Testis (tissue), 3 donors: ENCODE data around the gene BCAT1. TPM values are rescaled to one million over a fixed set of nuclear protein-coding genes. Genes with fewer than 3 reads are reported as not detected.

ENCODE experiments used
- DNase-seq: peaks from one replicate; pipeline ENCODE4 v3.0.0-alpha.2; 2019
- H3K27ac ChIP-seq, 2 donors: fragments of 200-600 bp; sonication (generic); one replicate each; pipeline ENCODE4 v1.5.1; 2019
- H3K27me3 ChIP-seq: fragments of 200-600 bp; sonication (generic); one replicate; pipeline ENCODE4 v1.5.1; 2019
- H3K36me3 ChIP-seq: fragments of 200-600 bp; sonication (generic); one replicate; pipeline ENCODE4 v1.5.1; 2017; ENCODE audit warnings: low read depth; ENCODE audit errors: missing control alignments
- H3K4me1 ChIP-seq: fragments of 200-600 bp; sonication (generic); one replicate; pipeline ENCODE4 v1.5.1; 2019
- H3K4me3 ChIP-seq, 2 donors: fragments of 200-600 bp; sonication (generic); one replicate each; pipeline ENCODE4 v1.5.1; 2017 to 2019
- H3K9me3 ChIP-seq: fragments of 200-600 bp; sonication (generic); one replicate; pipeline ENCODE4 v1.5.1; 2017
- POLR2A ChIP-seq: fragments of 450-650 bp; IDR thresholded peaks from one replicate; pipeline ENCODE4 v1.6.1; 2017; ENCODE audit warnings: antibody characterized with exemption, mild to moderate bottlenecking, moderate library complexity
- WGBS, 2 donors: methylation state at CpG; one replicate each; pipeline ENCODE4 v1.1.5; 2018; 5-methylcytosine and 5-hydroxymethylcytosine counted together
- intact Hi-C: fragments of 100-400 bp; cut with DNase I; formaldehyde crosslinking; loops from one replicate; pipeline ENCODE4 v1.15.1; 2023; ENCODE audit warnings: low total_unique reads
- polyA plus RNA-seq: library from polyadenylated mRNA; stranded (reverse); fragments of 350-450 nt; fragmentation: Illumina TruSeq; extraction: RNeasy Lipid Tissue Mini Kit (QIAGEN cat#74804); gene quantifications from one replicate; pipeline ENCODE4 v1.2.3, GENCODE V29; 2014; ENCODE audit warnings: low read depth, low replicate concordance; ENCODE audit not compliant: insufficient read depth
- total RNA-seq, 2 donors: library from RNA; depleted of rRNA; stranded (reverse); fragments of >200 nt; gene quantifications; one replicate each; pipeline ENCODE4 v1.2.3, GENCODE V29; 2016
- TF ChIP-seq, protein P1 (sequence below), 3 experiments: fragments of 450-650 bp in 2 of 3; fragments of 200-600 bp in 1 of 3; sonication (generic) in 1 of 3; IDR thresholded peaks; one replicate each; pipeline ENCODE4 v1.5.1; 2016 to 2019; ENCODE audit warnings: antibody characterized with exemption in 3 of 3, mild to moderate bottlenecking in 2 of 3, moderate library complexity in 1 of 3

The BCAT1 gene
- total and polyA plus RNA-seq, 3 donors from 2014 or later = 30.8 to 44.2 (median 34.7) TPM

DNA sequence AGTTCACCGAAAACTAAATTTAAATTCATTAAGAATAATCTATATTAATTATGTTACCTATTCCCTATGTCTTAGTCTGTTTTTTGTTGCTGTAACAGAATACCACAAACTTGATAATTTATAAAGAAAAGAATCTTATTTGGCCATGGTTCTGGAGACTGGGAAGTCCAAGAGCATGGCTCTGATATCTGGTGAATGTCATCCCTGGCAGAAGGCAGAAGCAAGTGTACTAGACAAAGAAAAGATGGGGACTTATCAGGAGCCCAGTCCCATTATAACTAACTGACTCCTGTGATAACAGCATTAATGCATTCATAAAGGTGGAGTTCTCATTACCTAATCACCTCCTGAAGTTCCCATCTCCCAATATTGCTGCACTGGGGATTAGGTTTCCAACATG, 33.3 kb upstream of the BCAT1 start:
- TF ChIP-seq, protein P1, sequence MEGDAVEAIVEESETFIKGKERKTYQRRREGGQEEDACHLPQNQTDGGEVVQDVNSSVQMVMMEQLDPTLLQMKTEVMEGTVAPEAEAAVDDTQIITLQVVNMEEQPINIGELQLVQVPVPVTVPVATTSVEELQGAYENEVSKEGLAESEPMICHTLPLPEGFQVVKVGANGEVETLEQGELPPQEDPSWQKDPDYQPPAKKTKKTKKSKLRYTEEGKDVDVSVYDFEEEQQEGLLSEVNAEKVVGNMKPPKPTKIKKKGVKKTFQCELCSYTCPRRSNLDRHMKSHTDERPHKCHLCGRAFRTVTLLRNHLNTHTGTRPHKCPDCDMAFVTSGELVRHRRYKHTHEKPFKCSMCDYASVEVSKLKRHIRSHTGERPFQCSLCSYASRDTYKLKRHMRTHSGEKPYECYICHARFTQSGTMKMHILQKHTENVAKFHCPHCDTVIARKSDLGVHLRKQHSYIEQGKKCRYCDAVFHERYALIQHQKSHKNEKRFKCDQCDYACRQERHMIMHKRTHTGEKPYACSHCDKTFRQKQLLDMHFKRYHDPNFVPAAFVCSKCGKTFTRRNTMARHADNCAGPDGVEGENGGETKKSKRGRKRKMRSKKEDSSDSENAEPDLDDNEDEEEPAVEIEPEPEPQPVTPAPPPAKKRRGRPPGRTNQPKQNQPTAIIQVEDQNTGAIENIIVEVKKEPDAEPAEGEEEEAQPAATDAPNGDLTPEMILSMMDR (IDR thresholded peaks at IDR 0.05) = no peak
- TF ChIP-seq POLR2A = no peak
- no peaks in the 10 kb centered on the region for H3K4me1 ChIP-seq

DNA sequence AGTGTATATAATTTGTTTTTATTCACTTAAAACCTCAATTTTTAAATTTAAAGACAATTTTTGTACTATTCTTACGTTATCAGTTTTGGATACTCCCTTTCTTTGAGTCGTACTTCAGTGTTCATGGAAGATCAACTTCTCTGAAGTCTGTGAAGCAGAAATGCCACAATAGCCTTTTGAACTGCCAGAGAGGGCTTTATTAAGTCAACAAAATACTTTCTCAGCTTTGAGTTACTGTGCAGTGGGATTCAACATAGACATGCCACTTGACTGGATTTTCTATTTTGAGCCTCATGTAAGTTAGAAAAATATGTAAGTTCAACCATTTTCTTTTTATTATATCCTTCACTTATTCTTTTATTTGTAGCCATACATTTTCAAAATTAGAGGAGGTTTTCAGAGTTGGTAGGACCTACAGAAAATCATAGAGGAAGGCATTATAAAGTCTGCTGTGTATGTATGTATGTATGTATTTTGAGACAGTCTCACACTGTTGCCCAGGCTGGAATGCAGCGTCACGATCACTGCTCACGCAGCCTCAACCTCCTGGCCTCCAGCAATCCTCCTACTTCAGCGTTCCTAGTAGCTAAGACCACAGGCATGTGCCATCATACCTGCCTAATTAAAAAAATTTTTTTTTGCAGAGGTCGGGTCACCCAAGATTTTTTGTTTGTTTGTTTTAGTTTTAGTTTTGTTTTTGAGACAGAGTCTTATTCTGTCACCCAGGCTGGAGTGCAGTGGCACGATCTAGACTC, 31.3 kb upstream of the BCAT1 start:
- Histone ChIP-seq H3K27ac (no peak overlapping the region), H3K36me3 (no peaks in the 10 kb centered on the region), H3K9me3 (no peaks in the 10 kb centered on the region), H3K27me3 (no peaks in the 10 kb centered on the region), H3K4me3 (no peak overlapping the region), H3K4me1 (no peaks in the 10 kb centered on the region)
- intact Hi-C loops = no loop called here
- TF ChIP-seq, protein P1 (IDR thresholded peaks at IDR 0.05) = no peak
- TF ChIP-seq POLR2A = no peak
- no peak for DNase-seq
- WGBS, 2 donors = 79 to 81% methylated on average over 8 of the region's 8 CpGs

More for the DNA sequence above, 33.3 kb upstream of the BCAT1 start:
- intact Hi-C loops = no loop called here
- no peak overlapping the region for H3K4me3 ChIP-seq
- no peak for DNase-seq
- H3K27me3 ChIP-seq = no peaks in the 10 kb centered on the region
- H3K36me3 ChIP-seq = no peaks in the 10 kb centered on the region
- WGBS, 2 donors = 92 to 100% methylated on average over 1 of the region's 1 CpG
- no peaks in the 10 kb centered on the region for H3K9me3 ChIP-seq
- H3K27ac ChIP-seq = no peak overlapping the region

DNA sequence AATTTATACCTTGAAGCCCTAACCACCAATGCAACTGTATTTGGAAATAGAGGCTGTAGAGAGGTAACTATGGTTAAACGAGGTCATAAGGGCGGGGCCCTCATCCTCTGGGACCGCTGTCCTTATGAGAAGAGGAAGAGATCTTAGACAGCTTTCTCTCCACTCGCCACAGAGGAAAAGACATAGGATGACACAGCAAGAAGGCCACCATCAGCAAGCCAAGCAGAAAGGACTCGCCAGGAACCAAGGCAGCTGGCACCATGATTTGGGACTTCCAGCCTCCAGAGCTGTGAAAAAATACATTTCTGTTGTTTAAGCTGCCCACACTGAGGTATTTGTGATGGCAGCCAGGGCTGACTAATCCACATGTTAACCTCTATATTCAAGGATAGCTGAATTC, 30.4 kb upstream of the BCAT1 start:
- H3K4me3 ChIP-seq = no peak overlapping the region
- H3K4me1 ChIP-seq = no peaks in the 10 kb centered on the region
- H3K36me3 ChIP-seq = no peaks in the 10 kb centered on the region
- H3K27ac ChIP-seq = no peak overlapping the region
- DNase-seq = no peak
- H3K27me3 ChIP-seq = no peaks in the 10 kb centered on the region
- intact Hi-C loops = no loop called here
- TF ChIP-seq, protein P1 (IDR thresholded peaks at IDR 0.05) = no peak
- TF ChIP-seq POLR2A = no peak
- H3K9me3 ChIP-seq = no peaks in the 10 kb centered on the region
- WGBS, 2 donors = 74 to 81% methylated on average over 5 of the region's 5 CpGs

DNA sequence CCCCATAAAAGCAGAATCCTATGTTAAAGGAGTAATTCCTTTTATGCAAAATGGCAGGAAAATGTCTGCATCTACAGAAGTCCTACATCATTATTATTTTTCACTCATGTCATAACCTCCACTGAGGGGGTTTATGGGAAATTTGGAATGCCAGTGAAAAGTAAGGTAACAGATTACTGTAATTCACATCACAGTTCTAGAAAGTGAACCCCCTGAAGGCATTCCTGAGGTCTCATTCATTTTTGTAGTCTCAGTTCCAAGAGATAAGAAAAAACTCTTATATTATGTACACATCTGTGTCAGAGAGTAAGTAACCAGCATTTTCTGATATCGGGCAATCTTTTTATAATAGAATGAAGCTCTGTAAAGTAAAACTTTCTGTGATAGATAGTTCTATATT, 28.8 kb upstream of the BCAT1 start:
- Histone ChIP-seq H3K4me1 (no peaks in the 10 kb centered on the region), H3K9me3 (no peaks in the 10 kb centered on the region), H3K27ac (no peak overlapping the region), H3K27me3 (no peaks in the 10 kb centered on the region), H3K4me3 (no peak overlapping the region), H3K36me3 (no peaks in the 10 kb centered on the region)
- no peak for TF ChIP-seq POLR2A
- TF ChIP-seq, protein P1 (IDR thresholded peaks at IDR 0.05) = no peak
- DNase-seq = no peak
- intact Hi-C loops = no loop called here
- 78 to 96% methylated on average over 1 of the region's 1 CpG for WGBS, 2 donors

DNA sequence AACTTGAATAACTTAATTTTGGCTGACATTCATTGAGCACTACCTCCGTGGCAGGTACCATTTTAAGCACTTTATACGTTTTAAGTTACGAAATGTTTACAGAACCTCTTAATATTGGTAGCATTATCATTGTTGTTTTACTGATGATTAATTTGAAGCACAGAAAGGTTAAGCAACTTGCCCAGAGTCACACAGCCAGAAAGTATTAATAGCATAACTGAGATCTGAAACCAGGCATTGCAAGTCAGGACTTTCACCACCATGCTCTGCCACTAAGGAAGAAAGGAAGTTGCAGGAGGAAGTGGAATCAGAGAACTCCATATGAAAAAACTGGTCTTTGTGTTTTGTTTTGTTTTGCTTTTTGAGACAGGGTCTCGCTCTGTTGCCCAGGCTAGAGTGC, 28.2 kb upstream of the BCAT1 start:
- no peaks in the 10 kb centered on the region for H3K9me3 ChIP-seq
- H3K4me1 ChIP-seq = no peaks in the 10 kb centered on the region
- no peaks in the 10 kb centered on the region for H3K27me3 ChIP-seq
- no peaks in the 10 kb centered on the region for H3K36me3 ChIP-seq
- H3K27ac ChIP-seq = no peak overlapping the region
- intact Hi-C loops = no loop called here
- TF ChIP-seq POLR2A = no peak
- TF ChIP-seq, protein P1 (IDR thresholded peaks at IDR 0.05) = no peak
- 66% methylated on average over 4 of the region's 4 CpGs for WGBS, 2 donors
- no peak overlapping the region for H3K4me3 ChIP-seq
- no peak for DNase-seq
